Cortex of kidney (tissue), 1 donor: ENCODE results near the gene NXPH2.

ENCODE experiments used
- DNase-seq: peaks from one replicate; lab custom pipeline; 2025; lab: John Stamatoyannopoulos, UW

NXPH2 gene

GRCh38 chr2:138779781-138780445 lies at the start of gene NXPH2:
NXPH2 (minus strand) TSS chr2:138780390; CDS start chr2:138780241, 149 bp downstream.
- no peak for DNase-seq

- DNase-seq = no peak
These were observed 49.2 kb upstream of the NXPH2 start for GRCh38 chr2:138829326-138829919.

- no peak for DNase-seq
These were observed 47.4 kb upstream of the NXPH2 start for GRCh38 chr2:138827426-138828054.

GRCh38 chr2:138823666-138824065 lies 43.5 kb upstream of the NXPH2 start:
- DNase-seq = no peak

- DNase-seq = no peak
These were observed 39.8 kb upstream of the NXPH2 start for GRCh38 chr2:138819964-138820363.

- DNase-seq = no peak
These were observed 38.4 kb upstream of the NXPH2 start for GRCh38 chr2:138818556-138818955.

- DNase-seq = no peak
These were observed 34.1 kb upstream of the NXPH2 start for GRCh38 chr2:138814123-138814898.

- DNase-seq = no peak
These were observed 31.2 kb upstream of the NXPH2 start for GRCh38 chr2:138811431-138811830.

GRCh38 chr2:138794724-138795123 lies 14.5 kb upstream of the NXPH2 start:
- no peak for DNase-seq

GRCh38 chr2:138787053-138787666 lies 7.0 kb upstream of the NXPH2 start:
- DNase-seq = no peak

- DNase-seq = no peak
These were observed 2.2 kb upstream of the NXPH2 start for GRCh38 chr2:138782383-138782782.

- DNase-seq = no peak
These were observed 718 bp upstream of the NXPH2 start for GRCh38 chr2:138780908-138781307.

GRCh38 chr2:138780446-138780880 lies 273 bp upstream of the NXPH2 start:
- no peak for DNase-seq

GRCh38 chr2:138779406-138779780 lies 797 bp downstream of the NXPH2 start:
- DNase-seq = no peak

GRCh38 chr2:138777996-138778395 lies 2.2 kb downstream of the NXPH2 start:
- no peak for DNase-seq

GRCh38 chr2:138775736-138776135 lies 4.5 kb downstream of the NXPH2 start:
- DNase-seq = no peak

- no peak for DNase-seq
These were observed 8.7 kb downstream of the NXPH2 start for GRCh38 chr2:138771534-138771933.

GRCh38 chr2:138767101-138767500 lies 13.1 kb downstream of the NXPH2 start:
- no peak for DNase-seq

- DNase-seq = no peak
These were observed 13.7 kb downstream of the NXPH2 start for GRCh38 chr2:138766464-138766863.

GRCh38 chr2:138763971-138764370 lies 16.2 kb downstream of the NXPH2 start:
- no peak for DNase-seq

GRCh38 chr2:138762533-138762932 lies 17.7 kb downstream of the NXPH2 start:
- DNase-seq = no peak

GRCh38 chr2:138760676-138761075 lies 19.5 kb downstream of the NXPH2 start:
- DNase-seq = no peak
